AG08395 (cell line): ENCODE measurements around the gene INPP4B.

ENCODE experiments used
- DNase-seq: peaks from one replicate; pipeline ENCODE4 v3.0.0; 2012; ENCODE audit warnings: mixed read lengths, low spot score

INPP4B gene

DNA sequence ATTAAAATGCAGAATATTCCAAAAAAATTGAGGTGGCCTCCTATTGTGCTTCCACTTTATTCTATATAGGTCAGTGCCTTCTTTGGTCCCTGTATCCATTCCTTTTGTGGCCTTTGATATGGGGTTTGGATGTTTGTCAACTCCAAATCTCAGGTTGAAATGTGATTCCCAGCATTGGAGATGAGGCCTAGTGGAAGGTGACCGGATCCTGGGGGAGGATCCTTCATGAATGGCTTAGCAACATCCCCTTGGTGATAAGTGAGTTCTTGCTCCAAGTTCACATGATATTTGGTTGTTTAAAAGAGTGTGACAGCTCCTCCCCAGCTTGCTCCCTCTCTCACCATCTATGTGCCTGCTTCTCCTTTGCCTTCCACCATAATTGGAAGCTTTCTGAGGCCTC is 380.6 kb downstream of the INPP4B start:
- no peak for DNase-seq

DNA sequence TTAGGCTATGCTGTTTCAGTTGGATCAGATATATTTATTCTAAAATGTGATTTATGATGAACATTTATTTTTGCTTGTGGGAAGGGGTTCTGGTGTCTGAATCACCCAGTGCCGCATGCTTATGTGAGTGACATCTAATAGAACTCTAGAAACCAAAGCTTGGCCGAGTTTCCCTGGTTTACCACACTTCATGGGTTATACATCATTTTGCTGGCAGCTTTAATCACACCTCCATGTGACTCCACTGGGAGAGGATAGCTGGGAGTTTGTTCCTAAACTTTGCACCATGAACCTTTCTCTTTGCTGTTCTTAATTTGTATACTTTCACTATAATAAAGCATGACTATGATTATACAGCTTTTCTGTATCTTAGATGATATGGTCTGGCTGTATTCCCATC is 382.9 kb downstream of the INPP4B start:
- DNase-seq: no peak

GRCh38 chr4:142452161-142452855 is 393.8 kb downstream of the INPP4B start:
- peak; percentile 58 for DNase-seq

- no peak for DNase-seq
These were observed 396.2 kb downstream of the INPP4B start for GRCh38 chr4:142449771-142450373.

- DNase-seq: no peak
These were observed 399.1 kb downstream of the INPP4B start for GRCh38 chr4:142447009-142447408.

- no peak for DNase-seq
These were observed 402.6 kb downstream of the INPP4B start for GRCh38 chr4:142443469-142443868.

DNA sequence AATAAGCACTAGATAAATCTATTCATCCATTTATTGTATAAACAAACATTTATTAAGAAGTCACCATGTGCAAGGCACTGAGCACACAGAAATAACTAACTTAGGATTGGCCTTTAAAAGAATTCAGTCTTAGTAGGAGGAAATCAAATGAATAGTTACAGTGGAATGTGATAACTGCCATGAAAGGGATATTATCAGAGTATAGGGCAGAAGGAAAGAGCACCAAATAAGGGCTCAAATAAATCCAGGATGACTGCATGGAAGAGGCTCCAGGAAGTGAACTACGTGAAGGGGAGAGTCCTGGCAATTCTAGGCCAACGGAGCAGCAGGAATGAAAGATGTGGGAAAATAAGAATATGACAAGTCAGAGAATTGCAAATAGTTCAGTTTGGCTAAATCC is 406.0 kb downstream of the INPP4B start:
- no peak for DNase-seq

DNA sequence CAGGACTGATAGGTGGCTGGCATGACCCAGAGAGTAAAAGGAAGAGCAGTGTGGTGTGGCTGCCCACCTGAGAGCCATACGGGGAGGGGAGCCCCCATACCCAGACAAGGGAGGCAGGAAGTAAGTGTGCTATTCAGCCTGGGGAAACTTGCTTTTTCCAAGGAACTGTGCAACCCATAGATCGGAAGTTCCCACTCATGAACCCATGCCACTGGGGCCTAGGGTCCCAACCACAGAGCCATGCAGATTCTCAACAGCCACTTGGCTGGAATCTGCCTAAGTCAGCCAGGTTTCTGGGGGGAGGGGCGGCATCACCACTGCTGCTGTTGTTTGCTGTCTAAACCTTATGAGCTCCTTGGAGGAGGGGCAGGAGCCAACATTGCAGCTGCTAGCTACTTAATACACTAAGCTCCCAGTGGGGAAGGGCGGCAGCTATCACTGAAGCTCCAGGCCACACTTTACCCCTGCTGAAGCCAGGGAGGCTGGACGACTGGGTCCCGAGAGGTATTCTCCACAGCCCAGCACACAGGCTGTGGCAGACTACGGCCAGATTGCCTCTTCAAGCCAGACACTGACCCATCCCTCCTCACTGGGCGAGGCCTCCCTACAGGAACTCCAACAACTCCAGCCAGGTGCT is 410.4 kb downstream of the INPP4B start:
- no peak for DNase-seq

- DNase-seq: no peak
These were observed 411.4 kb downstream of the INPP4B start for GRCh38 chr4:142434519-142435224.

DNA sequence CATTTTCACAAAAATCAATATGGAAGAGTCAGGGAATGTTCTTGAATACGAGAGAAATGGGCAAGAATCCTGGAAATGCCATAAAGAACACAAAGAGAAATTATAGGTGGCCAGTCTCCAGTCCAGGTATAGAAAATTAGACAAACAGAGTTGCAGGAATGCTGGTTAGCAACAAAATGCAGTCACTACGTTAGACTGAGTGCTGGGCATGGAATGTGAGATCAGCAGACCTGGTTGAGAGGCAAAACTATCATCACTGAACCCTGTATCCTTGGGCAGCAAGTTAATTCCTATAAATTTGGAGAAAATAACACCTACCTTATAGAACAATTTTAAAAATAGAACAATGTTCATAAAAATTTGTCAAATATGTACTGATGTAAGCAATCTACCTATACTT is 417.4 kb downstream of the INPP4B start:
- DNase-seq: no peak

DNA sequence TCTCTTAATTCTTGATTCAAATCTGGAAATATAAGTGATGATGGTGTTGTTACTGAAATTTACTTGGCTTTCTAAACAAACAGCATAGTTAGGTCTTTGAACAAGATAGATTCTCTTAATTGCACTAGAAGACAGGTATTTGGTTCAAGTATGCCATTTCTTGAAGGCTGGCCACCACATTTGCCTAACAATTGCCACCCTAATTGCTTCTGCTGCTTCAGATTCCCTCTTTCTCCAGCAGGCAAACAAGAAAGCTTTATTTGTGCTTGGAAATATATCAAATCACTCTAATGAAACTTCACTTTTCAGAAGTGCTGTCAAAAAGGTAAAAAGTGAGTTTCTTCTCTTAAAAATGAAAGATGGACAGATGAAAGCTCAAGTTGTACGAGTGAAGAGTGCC is 418.6 kb downstream of the INPP4B start:
- no peak for DNase-seq

- DNase-seq: no peak
These were observed 422.2 kb downstream of the INPP4B start for GRCh38 chr4:142423861-142424260.

DNA sequence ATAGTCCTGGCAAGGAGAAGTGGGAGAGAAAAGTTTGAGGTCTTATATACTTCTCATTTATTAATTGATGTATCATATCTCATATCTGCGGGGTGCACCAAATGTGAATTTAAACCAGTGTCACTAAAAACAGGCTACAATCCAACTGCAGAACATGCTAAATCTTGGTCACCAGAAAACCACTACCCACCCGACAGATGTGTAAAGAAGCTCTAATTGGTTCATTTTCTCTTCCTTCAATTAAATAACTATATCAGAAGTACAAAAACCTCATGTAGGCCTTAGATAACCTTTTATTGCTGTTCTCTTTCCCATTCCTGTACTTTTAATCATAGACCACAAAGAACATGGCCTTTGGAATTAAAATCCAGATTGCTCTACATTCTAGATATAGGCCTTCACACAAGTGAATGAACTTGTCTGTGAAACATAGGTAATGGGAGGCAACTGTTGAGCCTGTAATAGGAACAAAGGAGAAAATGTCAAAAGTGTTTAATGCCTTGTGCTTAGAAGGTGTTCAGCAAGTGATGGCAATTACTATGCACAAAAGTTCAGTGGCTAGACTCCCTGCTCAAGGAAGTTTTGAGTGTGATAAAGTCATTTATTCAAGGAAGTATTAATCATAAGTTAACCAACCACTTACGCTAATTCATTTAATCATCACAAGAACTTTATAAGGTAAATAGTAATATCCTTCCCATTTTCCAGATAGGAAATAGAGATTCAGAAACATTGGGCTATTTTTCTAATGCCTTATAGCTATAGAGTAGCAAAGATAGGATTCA is 425.6 kb downstream of the INPP4B start:
- DNase-seq: no peak

- no peak for DNase-seq
These were observed 426.4 kb downstream of the INPP4B start for GRCh38 chr4:142419712-142420111.

DNA sequence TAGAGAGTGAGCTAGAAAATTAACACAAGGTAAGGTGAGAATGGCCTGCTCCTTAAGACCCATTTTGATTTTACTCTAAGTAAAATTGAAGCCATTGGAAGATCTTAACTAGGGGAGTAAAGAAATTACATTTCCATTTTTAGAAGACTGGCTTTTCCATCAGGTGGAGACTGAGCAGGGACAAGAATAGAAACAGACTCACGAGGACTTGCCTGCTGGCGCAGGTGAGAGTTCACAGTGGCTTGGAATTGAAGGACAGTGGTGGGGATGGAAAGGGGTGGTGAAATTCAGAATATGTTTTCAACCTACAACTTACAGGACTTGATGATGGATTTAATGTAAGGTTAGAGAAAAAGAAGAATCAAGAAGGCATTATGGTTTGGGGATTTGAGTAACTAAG is 427.4 kb downstream of the INPP4B start:
- DNase-seq: no peak

- DNase-seq: no peak
These were observed 429.3 kb downstream of the INPP4B start for GRCh38 chr4:142416711-142417275.

- DNase-seq: peak; percentile 55
These were observed 430.0 kb downstream of the INPP4B start for GRCh38 chr4:142416121-142416520.

GRCh38 chr4:142414366-142414990 is 431.6 kb downstream of the INPP4B start:
- no peak for DNase-seq

DNA sequence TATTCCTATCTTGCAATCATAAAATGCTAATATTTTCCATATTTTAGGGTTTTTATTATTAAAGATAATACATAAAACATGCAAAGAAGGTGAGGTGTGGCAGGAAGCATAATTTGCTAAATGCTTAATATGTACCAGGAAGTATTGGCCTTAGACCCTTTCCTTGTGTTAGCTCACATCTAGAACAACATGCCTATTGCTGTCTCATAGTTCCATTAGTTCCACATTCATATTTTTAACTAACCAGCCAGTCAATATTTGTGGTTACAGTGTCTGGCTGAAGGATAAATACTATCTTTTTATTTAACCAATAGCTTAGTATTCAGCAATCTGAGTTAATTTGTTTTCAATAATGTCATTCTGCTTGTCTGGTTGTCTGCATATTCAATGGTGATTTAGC is 432.6 kb downstream of the INPP4B start:
- DNase-seq: no peak

- no peak for DNase-seq
These were observed 434.1 kb downstream of the INPP4B start for GRCh38 chr4:142411993-142412392.

DNA sequence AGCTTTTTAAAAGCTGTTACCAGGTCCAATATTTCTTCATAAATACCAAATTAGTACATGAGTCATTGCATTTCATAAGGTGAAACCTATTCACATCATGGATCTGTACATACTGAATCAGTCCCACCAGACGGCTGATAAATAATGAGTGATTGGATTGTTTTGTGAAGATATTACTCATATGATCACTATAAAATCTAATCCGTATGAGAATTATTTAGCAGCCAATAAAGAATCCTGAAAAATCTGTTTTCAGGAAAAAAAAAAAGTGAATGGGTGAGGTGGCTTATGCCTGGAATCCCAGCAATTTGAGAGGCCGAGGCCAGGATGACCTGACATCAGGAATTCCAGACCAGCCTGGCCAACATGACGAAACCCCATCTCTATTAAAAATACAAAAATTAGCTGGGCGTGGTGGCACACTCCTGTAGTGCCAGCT is 438.1 kb downstream of the INPP4B start:
- peak; percentile 14 for DNase-seq
